Measurements from ENCODE around the gene MTG2.

GRCh38 chr20:62196286-62196685 lies 13.5 kb downstream of the MTG2 start:
- no peak for TF ChIP-seq ATF2 (CRISPR knock-in tag; IDR thresholded peaks at IDR 0.05; ENCODE audit: borderline replicate concordance, low read depth)
- TF ChIP-seq NR3C1 (CRISPR knock-in tag; conservative IDR thresholded peaks at IDR 0.05; ENCODE audit: low read depth) = no peak
- no peak for TF ChIP-seq CTCF (IDR thresholded peaks at IDR 0.05)
- TF ChIP-seq MAX (CRISPR knock-in tag; IDR thresholded peaks at IDR 0.05) = no peak
- TF ChIP-seq RELA (CRISPR knock-in tag; IDR thresholded peaks at IDR 0.05; ENCODE audit: borderline replicate concordance) = no peak
- TF ChIP-seq CREM (CRISPR knock-in tag; IDR thresholded peaks at IDR 0.05) = no peak
- TF ChIP-seq NFYB (CRISPR knock-in tag; conservative IDR thresholded peaks at IDR 0.05; ENCODE audit: low read depth) = no peak
- TF ChIP-seq EMX1 (CRISPR knock-in tag; IDR thresholded peaks at IDR 0.05) = no peak

All from WTC11 (cell line).